IPS-NIHi11 (cell line): ENCODE measurements around the gene MBNL1.
"Not testable (repeated sequence)": the region's sequence is repeated elsewhere in the genome, so short reads cannot be mapped to it uniquely, and the experiment has no call there.

Source experiments
- DNase-seq: peaks from one replicate; pipeline ENCODE4 v3.0.0; 2012; ENCODE audit warnings: mixed read lengths, low spot score

The MBNL1 gene

GRCh38 chr3:152403632-152404066 lies 134.9 kb downstream of the MBNL1 start:
- peak; percentile 7 for DNase-seq

GRCh38 chr3:152404976-152405375 lies 136.2 kb downstream of the MBNL1 start:
- no peak for DNase-seq

GRCh38 chr3:152405915-152406802 lies 137.4 kb downstream of the MBNL1 start:
- peak; percentile 22 for DNase-seq

GRCh38 chr3:152413240-152413639 lies 144.5 kb downstream of the MBNL1 start:
- no peak for DNase-seq

- no peak for DNase-seq
Measured at GRCh38 chr3:152416808-152417580, 148.3 kb downstream of the MBNL1 start.

- DNase-seq: no peak
Measured at GRCh38 chr3:152419748-152420147, 151.0 kb downstream of the MBNL1 start.

GRCh38 chr3:152421162-152421561 lies 152.4 kb downstream of the MBNL1 start:
- DNase-seq: no peak

GRCh38 chr3:152426393-152426792 lies 157.7 kb downstream of the MBNL1 start:
- no peak for DNase-seq

GRCh38 chr3:152428577-152428976 lies 159.8 kb downstream of the MBNL1 start:
- no peak for DNase-seq

GRCh38 chr3:152430223-152431002 lies 161.7 kb downstream of the MBNL1 start:
- DNase-seq: no peak

GRCh38 chr3:152434142-152434541 lies 165.4 kb downstream of the MBNL1 start:
- no peak for DNase-seq

GRCh38 chr3:152435210-152435609 lies 166.5 kb downstream of the MBNL1 start:
- DNase-seq: not testable (repeated sequence)

- DNase-seq: no peak
Measured at GRCh38 chr3:152436707-152437590, 168.2 kb downstream of the MBNL1 start.

GRCh38 chr3:152438181-152438580 lies 169.5 kb downstream of the MBNL1 start:
- DNase-seq: no peak

- no peak for DNase-seq
Measured at GRCh38 chr3:152438706-152439105, 170.0 kb downstream of the MBNL1 start.

GRCh38 chr3:152440243-152440642 lies 171.5 kb downstream of the MBNL1 start:
- not testable (repeated sequence) for DNase-seq

- no peak for DNase-seq
Measured at GRCh38 chr3:152443212-152444023, 174.7 kb downstream of the MBNL1 start.

- DNase-seq: no peak
Measured at GRCh38 chr3:152444029-152444641, 175.4 kb downstream of the MBNL1 start.

GRCh38 chr3:152445212-152445611 lies 176.5 kb downstream of the MBNL1 start:
- no peak for DNase-seq

GRCh38 chr3:152446495-152446894 lies 177.8 kb downstream of the MBNL1 start:
- DNase-seq: no peak
